Chondrocyte (in vitro differentiated cells): ENCODE results near the gene EHBP1. TPM values are rescaled to one million over a fixed set of nuclear protein-coding genes. Genes with fewer than 3 reads are reported as not detected.

ENCODE experiments used
- DNase-seq: peaks from one replicate; pipeline ENCODE4 v3.0.0; 2021; ENCODE audit warnings: mixed read lengths, low spot score
- H3K27ac Mint-ChIP-seq: one replicate; pipeline ENCODE4 v1.8.0; 2021; ENCODE audit warnings: mild to moderate bottlenecking, moderate library complexity, mixed read lengths; ENCODE audit not compliant: unreplicated experiment
- H3K27me3 Mint-ChIP-seq: 2 replicates; pipeline ENCODE4 v1.8.0; 2021; ENCODE audit warnings: low read depth, mixed read lengths
- H3K36me3 Mint-ChIP-seq: 2 replicates; pipeline ENCODE4 v1.8.0; 2021; ENCODE audit warnings: low read depth, mixed read lengths
- H3K4me1 Mint-ChIP-seq: 2 replicates; pipeline ENCODE4 v1.8.0; 2021; ENCODE audit warnings: low read depth, mild to moderate bottlenecking, mixed read lengths
- H3K4me3 Mint-ChIP-seq: one replicate; pipeline ENCODE4 v1.8.0; 2021; ENCODE audit warnings: mild to moderate bottlenecking, moderate library complexity, mixed read lengths; ENCODE audit not compliant: unreplicated experiment
- H3K9me3 Mint-ChIP-seq: 2 replicates; pipeline ENCODE4 v1.8.0; 2021; ENCODE audit warnings: low read depth, mixed read lengths
- total RNA-seq: library from RNA; stranded (reverse); gene quantifications from 3 replicates; pipeline ENCODE4 v1.2.1, GENCODE V29; 2021
- TF ChIP-seq, protein P1 (sequence below): fragments of 200-600 bp; sonication (generic); IDR thresholded peaks from 2 replicates; pipeline ENCODE4 v1.5.0; 2021; ENCODE audit warnings: antibody characterized with exemption, mild to moderate bottlenecking, moderate library complexity

The EHBP1 gene
- total RNA-seq, 1 donor from 2014 or later = 48.6 TPM

DNA sequence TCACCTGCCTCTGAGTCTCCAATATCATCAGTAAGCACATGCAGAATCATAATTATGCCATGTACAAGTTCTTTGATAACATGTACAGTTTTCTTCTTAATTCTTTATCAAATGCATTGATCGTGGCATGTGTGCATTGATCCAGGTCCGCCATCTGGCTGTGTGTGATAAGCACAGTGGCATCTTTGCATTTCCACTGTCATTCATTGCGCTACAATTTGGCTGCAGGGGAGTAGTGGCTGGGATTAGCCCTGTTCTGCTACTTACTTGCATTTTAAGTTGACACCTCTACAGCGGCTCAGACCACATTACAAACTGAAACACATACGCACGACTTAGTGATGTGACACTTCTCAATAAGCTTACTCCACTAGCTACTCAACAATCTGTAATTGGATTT is 261.5 kb downstream of the EHBP1 start:
- H3K4me3 Mint-ChIP-seq = no peak overlapping the region
- TF ChIP-seq, protein P1, sequence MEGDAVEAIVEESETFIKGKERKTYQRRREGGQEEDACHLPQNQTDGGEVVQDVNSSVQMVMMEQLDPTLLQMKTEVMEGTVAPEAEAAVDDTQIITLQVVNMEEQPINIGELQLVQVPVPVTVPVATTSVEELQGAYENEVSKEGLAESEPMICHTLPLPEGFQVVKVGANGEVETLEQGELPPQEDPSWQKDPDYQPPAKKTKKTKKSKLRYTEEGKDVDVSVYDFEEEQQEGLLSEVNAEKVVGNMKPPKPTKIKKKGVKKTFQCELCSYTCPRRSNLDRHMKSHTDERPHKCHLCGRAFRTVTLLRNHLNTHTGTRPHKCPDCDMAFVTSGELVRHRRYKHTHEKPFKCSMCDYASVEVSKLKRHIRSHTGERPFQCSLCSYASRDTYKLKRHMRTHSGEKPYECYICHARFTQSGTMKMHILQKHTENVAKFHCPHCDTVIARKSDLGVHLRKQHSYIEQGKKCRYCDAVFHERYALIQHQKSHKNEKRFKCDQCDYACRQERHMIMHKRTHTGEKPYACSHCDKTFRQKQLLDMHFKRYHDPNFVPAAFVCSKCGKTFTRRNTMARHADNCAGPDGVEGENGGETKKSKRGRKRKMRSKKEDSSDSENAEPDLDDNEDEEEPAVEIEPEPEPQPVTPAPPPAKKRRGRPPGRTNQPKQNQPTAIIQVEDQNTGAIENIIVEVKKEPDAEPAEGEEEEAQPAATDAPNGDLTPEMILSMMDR = no peak
- H3K36me3 Mint-ChIP-seq = peaks cover 3% of the 10 kb centered on the region
- H3K27me3 Mint-ChIP-seq = no peaks in the 10 kb centered on the region
- no peak for DNase-seq
- H3K4me1 Mint-ChIP-seq = no peaks in the 10 kb centered on the region
- no peaks in the 10 kb centered on the region for H3K9me3 Mint-ChIP-seq
- no peak overlapping the region for H3K27ac Mint-ChIP-seq

DNA sequence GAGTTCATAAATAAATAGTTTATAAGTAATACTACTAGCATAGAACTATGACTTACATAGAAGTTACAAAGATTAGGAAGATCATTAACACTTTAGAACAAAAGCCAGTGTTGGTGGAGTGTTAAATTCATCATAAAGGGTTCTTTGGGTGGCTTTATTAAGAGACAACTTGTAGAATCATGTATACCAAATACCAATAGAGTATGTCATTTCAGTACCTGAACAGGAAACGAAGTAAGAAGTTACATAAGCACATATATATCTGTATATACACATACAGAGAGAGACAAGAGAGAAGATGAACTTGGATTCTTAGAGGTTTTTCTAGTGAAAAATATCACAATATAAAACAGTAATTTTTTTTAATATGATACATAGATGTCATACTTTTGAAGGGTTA is 262.7 kb downstream of the EHBP1 start:
- Mint-ChIP-seq H3K9me3 (no peaks in the 10 kb centered on the region), H3K4me1 (no peaks in the 10 kb centered on the region), H3K36me3 (peaks cover 3% of the 10 kb centered on the region), H3K27me3 (no peaks in the 10 kb centered on the region), H3K4me3 (no peak overlapping the region), H3K27ac (no peak overlapping the region)
- no peak for DNase-seq
- TF ChIP-seq, protein P1 = no peak

DNA sequence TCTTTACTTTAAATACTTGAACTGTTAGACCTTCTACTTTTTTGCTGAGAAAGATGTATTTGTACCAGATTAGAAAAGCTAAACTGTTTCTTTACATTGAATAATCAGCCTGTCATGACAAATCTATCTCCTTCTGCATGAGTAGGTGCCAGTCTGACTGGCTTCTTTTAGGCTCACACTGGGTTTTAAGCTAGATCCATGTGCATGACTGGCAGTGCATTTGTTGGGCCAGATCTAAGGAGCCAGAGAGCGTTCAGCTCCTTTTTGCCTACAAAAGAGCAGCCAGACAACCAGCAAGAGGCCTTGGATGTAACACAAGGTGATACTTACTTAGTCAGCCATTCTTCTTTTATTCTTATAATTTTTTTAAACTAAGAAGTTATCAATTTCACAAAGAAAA is 263.2 kb downstream of the EHBP1 start:
- Mint-ChIP-seq H3K27me3 (no peaks in the 10 kb centered on the region), H3K9me3 (no peaks in the 10 kb centered on the region), H3K27ac (no peak overlapping the region), H3K4me3 (no peak overlapping the region), H3K36me3 (peaks cover 3% of the 10 kb centered on the region), H3K4me1 (no peaks in the 10 kb centered on the region)
- no peak for DNase-seq
- TF ChIP-seq, protein P1 = no peak

DNA sequence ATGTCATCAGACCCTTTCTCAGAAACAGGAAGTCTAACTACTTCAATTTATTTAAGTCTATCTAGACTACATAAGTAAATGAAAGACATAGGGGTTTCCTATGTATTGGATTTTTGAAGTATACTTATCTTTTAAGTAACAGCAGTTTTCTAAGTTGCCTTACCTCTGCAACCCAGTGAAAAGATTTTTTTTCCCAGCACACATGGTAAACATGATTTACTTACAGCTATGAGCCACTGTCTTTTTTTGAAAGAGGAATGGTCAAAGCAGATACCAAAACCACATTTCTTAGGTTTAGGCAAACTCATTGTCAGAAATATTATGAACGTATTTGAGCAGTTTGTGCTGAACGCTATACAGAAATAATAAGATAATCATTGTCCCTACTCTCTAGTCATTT is 266.4 kb downstream of the EHBP1 start:
- H3K9me3 Mint-ChIP-seq = no peaks in the 10 kb centered on the region
- no peaks in the 10 kb centered on the region for H3K27me3 Mint-ChIP-seq
- H3K4me3 Mint-ChIP-seq = no peak overlapping the region
- no peak overlapping the region for H3K27ac Mint-ChIP-seq
- no peaks in the 10 kb centered on the region for H3K4me1 Mint-ChIP-seq
- TF ChIP-seq, protein P1 = no peak
- peaks cover 7% of the 10 kb centered on the region for H3K36me3 Mint-ChIP-seq
- DNase-seq = no peak

DNA sequence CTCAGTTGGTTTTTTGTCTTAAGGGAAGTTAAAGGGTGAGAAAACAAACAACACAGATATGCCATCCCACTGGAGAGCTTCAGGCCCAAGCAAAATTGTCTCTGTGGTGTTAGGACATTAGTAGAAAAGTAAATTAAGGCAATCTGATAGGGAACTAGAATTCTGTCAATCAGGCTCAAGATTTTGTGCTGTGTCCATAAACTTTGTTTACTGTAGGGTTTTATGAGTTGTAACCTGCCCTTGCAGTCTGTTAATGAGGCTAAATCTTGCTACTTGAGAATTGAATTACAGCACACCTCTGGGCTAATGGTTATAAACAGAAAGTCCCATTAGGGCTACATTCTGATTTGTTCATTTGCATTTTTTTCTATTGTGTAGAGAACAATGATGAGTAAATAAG is 267.1 kb downstream of the EHBP1 start:
- no peaks in the 10 kb centered on the region for H3K27me3 Mint-ChIP-seq
- no peak overlapping the region for H3K4me3 Mint-ChIP-seq
- no peak for DNase-seq
- no peak overlapping the region for H3K27ac Mint-ChIP-seq
- TF ChIP-seq, protein P1 = no peak
- no peaks in the 10 kb centered on the region for H3K4me1 Mint-ChIP-seq
- H3K9me3 Mint-ChIP-seq = no peaks in the 10 kb centered on the region
- peaks cover 7% of the 10 kb centered on the region for H3K36me3 Mint-ChIP-seq
